GM18498 (cell line): ENCODE data around the gene CHAF1A.

Experiments used
- ATAC-seq: cut with Tn5 transposase; IDR thresholded peaks from one replicate; pipeline ENCODE4 v1.9.1; 2021; ENCODE audit warnings: mild to moderate bottlenecking, moderate library complexity; ENCODE audit not compliant: unreplicated experiment

The CHAF1A gene

DNA sequence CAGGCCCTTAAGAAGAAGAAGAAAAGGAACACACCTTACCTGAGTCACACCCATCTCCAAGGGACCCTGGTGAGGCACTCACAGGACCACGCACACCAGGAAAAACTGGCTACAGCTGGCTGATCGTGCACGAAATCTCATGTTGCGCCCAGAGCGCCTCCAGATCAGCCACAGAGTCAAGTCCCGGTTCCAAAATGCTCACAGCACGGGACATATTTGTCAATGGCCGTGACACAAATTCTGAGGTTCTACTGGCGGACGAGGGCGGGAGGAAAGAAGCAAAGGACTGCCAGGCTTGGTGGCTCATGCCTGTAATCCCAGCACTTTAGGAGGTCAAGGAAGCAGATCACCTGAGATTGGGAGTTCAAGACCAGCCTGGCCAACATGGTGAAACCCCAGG lies 23.6 kb upstream of the CHAF1A start:
- ATAC-seq: no peak

DNA sequence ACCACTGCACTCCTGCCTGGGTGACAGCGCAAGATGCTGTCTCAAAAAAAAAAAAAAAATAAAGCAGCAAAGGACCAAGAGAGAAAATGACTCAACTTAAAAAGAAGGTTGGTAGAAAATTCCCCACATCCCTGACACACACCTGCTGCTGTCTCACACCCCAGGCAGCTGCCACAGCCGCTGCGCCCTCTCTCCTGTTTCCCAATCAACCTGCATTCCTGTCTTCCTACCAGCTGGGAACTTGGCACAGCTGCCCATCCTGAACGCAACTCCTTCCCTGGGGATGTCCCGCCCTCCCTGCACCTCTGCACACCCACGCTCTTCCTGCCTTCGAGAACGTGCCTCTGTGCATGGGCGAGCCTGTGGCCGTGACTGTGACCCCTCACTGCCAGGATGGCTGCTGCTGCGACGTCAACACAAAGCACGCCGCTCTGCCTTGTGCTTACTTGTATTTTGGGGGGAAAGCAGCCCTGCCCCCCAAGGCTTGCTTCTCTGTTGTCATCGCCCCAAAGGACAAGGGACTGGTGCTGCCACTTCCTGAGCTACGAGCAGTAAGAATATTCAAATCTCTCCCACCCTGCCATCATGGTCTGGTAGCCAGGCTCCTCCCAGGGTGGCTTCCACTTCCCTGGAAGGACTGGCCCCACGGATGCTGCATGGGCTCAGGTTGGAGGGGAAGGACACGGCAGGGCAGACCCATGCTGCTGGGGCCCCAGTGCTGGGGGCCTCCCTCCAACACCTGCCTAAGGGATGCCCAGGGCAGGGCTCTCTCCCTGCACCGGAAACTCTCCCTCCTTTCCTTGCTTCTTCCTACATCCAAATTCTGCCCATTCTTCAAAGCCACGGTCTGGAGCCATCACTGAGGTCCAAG lies 22.8 kb upstream of the CHAF1A start:
- peak; percentile 19 for ATAC-seq

DNA sequence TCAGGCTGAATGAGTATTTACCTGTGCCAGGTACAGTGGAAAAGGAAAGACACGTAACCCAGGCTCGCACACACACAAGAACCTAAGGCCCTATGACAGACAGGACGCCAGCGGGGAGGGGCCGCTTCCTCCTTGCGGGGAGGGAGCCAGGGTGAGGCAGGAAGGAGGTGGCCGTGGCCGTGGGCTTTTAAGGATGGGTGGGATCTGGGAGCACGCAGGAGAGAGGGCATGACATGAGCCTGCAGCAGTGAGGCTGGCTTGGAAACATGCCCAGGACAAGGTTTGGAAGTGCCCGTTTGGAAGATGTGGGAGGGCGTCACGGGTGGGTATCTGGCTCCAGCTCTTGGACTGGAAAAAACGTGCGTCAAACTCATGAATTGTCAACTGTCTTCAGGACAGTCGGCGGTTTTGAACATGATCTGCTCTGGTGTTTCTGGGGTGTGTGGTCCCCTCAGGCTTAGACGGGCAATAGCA lies 22.1 kb upstream of the CHAF1A start:
- peak; percentile 34 for ATAC-seq

DNA sequence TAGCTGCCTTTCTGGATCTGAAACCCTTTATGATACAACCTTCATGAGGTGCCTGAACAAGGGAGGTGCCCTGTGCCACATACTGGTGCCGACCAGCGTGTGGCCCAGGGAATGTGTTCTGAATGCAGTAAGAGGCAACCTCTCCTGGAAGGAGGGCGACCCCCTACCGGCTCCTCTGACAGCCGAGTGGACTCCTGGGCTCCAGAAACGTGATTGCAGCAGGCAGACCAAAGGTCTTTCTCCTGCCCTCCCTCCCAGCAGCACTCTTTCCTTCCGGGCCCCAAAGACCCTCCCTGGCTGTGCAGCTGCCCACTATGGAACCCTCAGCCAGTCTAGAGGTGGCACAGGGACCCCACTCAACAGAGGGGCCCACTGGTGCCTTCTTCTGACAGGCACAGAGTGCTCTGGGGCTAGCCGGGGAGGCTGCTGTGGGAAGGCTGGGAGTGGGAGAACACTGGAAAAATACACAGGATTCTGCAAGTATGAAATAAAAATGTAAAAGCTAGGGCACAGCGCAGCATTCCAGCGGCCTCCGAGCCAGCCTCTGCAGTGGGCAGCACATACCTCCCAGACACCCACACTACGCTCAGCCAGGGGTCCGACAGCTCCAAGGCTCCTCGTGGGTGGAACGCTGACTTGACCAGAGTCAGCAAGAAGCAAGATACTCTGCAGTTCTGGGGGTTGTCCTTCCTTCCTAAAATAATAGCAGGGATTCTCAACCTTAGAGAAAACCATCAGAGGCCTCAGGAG lies 17.0 kb upstream of the CHAF1A start:
- no peak for ATAC-seq

DNA sequence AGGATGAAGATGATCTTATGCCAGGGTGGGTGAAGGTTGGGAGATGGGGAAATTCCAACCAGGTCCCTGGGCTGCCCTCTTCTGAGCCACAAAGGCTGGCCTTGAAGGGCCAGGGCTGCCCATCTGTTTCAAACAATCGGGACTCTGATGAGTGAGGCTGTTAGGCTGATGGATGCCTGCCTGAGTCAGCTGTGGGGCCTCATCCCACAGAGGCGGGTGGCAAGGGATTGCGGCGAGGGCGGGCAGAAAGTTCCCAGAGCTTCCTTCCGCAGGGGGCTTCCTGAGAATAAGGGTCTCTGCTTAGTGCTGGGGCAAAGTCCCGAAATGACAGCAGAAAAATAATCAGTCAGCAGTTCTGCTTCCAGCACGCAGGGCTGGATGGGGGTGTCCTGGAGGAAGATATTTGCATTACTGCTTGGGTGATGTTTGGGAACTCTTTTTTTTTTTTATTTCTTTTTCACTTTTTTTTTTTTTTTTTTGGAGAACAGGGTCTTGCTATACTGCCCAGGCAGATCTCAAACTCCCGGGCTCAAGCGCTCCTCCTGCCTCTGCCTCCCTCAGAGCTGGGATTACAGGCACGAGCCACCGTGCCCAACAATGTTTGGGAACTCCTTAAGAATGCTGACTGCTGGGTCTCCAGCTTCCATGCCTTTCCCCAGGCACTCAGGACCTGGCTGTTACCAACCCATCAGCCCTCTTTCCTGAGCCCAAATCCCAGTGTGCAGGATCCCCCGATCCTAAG lies 16.2 kb upstream of the CHAF1A start:
- no peak for ATAC-seq

DNA sequence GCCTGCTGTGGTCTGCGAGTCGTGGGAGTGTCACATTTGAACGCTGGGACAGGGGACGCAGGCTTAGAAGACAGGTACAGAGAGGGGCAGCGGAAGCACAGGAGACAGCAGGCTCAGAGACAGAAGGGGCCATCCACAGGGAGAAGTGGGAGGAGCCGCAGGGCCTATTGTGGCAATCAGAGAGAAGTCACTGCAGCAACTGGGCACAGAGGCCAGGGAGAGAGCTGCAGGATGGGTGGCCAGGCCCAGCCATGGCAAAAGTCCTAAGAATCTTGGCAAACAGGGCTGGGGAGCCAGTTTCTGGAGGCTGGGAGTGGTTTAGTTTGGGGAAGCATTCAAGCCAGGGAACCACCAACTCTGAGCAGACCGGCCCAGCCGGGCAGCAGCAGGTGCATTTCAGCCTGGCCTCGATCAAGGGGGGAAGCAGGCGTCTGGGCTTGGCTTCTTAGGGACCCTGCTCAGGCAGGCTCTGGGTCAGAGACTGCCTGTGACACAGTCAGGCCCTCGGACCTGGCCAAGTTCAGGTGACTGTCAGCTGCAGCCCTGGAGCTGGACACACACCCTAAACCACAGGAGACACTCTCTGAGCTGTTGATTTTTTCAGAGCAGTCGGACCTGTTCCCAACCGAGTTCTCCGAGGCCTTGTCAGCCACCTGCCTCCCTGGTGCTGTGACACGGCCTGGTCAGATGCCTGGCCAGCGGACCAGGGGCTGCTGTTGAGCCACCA lies 13.9 kb upstream of the CHAF1A start:
- no peak for ATAC-seq

DNA sequence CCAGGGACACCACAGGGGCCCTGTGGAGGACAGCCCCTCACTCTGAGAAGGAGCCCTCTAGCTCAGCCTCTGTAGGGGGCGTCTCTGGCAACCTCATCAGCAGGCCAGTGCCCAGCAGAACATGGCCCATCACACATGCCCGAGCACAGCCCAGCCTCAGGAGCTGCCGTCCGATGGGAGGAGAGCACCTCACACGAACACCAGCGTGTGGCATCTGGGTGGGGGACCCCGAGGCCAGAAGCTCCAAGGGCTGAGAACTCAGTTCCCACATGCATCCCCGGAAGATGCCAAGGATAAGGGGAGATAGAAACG lies 13.4 kb upstream of the CHAF1A start:
- no peak for ATAC-seq

DNA sequence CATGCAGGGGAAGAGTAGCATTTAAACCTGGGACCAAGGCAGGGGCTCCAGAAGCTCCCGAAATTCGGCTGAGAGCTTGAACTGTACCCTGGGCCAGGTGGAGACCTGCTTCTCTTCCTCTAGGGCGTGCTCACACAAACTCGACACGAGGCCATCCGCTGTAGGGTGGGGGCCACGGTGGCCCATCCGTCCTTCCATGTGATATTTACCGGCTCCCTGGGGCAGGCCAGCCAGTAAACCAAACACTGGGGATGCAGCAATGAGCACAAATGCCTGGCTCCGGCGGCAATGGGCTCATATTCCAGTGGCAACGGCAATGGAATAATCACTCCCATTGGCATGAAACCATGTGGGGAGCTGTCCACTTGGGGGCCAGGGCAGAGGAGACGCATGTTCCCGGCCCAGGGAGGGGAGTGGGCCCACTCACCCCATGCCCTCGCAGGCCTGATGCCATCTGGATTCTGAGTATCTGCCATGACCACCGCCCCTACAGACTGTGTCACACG lies 12.9 kb upstream of the CHAF1A start:
- ATAC-seq: no peak

DNA sequence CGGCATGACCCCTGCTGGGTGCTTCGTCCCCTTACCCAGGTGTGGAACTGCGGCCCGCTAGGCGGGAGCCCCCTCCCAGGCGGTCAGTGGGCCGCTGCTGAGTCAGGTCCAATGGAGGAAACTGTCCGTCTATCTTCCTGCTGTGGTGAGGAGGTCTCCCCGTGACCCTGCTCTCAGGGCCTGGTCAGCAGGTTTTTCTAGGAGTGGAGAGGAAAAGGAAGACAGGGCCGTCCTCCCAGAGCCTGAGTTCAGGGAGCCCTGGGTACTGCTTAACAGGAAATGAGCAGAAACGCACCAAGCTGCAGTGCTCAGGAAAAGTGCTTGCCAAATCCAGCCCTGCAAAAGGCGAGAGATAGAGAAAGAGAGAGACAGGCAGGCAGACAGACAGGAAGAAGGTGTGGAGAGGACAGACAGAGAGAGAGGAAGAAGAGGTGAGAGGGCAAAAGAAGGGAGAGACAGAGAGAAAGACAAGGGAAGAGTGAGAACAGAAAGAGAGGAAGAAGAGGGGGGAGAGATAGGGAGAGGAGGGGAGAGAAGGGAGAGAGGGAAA lies 12.3 kb upstream of the CHAF1A start:
- no peak for ATAC-seq

DNA sequence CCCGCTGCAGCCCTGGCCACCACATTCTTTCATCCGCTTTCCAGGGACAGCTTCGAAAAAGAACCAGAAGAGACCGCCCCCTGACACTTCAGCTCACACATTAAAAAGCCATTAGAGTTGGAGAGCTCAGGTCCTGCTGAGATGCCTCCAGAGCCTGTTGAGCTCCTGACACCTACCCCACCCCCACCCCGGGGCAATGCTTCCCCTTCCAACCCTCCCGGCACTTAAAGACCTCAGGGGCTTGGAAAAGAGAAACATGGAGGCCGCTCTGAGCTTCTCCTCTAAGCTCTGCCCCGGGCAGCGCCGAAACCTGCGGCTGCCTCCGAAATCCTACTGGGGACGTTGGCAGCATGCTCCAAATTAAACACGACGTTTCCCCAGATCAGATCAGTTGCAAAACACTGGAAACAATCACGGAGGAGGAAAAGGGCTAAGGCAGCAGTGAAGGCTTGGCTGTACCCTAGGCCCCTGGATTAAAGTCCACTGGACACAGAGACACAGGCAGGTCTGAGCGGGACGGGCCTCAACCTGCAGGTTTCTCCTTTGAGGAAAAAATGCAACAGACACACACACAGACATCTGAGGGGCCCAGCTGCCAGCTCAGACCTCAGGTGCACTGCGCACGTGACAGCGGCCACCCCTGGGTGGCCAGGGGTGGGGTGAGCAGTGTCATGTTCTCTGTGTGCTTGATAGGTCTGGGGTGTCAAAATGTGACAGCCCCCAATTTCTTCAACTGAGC lies 11.7 kb upstream of the CHAF1A start:
- ATAC-seq: no peak

DNA sequence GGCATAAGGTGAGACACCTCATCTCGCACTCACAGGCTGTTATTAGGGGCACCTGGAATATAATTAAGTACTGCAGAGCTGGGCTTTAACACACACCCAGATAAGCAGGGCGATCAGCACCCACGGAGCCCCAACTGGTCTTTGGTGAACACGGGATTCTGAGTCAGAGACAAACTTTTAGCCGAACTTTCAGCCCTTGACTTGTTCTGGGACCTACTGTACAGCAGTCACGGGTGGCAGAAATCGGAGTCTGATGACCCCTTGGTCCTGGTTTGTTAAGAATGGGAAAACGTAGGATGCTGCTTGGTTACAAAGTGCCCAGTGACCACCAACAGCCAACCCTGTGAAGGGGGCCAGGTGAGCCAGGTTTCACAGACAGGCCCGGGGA lies 11.1 kb upstream of the CHAF1A start:
- no peak for ATAC-seq

DNA sequence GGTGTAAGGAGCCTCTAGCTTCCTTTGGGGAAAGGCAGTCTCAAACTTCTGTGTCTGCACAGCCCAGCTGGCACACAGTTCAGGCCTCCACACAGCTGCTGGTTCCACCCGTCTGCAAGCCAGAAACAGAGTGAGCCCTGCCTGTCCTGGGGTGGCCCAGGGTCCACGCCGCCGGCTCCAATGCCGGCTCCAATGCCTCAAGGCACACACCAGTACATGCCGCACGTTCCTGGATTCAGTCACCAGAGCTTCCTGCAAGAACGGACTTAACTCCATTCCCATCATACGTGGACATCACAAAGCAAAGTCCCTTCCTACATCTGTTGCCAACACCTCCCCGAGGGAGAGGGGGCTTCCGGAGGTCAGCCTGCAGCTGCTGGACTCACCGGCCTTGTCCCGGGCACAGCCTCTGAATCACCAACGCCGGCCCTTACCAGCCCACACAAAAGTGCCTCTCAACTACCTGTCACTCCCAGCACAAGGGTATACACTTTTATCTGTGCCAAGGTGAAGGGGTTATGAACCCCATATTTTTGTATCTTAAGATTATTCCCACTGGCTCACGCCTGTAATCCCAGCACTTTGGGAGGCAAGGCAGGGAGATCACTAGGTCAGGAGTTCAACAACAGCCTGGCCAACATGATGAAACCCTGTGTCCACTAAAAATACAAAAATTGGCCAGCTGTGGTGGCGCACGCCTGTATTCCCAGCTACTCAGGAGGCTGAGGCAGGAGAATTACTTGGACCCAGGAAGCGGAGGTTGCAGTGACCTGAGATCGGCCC lies 10.5 kb upstream of the CHAF1A start:
- ATAC-seq: no peak

DNA sequence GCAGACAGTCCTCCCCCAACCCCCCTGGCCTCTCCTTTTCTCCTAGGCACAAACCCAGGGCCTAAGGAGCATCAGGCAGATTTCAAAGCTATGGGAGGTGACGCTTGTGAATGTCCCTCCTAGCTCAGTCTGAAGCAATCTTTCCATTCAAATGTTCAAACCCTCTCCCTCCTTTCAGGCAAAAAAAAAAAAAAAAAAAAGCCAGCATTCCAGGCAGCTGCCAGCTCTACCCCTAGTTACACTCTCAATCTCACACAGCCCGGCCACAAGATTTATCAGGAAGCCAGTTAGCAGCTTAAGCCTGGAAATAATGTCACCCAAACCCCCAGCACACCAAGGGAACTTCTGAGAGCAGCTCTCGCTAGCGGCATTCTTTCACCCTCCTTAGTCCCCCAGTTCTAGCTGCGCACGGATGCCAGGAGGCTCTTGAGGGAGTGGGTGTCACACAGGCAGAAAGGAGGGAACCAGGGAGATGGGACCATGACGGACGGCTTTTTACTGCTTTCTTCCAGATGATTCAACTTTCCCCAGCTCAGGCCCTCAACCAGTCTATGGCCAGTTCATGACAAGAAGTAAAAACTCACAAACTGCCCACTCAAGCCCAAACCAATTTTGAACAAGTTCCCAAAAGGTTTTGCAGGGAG lies 8.4 kb upstream of the CHAF1A start:
- no peak for ATAC-seq

DNA sequence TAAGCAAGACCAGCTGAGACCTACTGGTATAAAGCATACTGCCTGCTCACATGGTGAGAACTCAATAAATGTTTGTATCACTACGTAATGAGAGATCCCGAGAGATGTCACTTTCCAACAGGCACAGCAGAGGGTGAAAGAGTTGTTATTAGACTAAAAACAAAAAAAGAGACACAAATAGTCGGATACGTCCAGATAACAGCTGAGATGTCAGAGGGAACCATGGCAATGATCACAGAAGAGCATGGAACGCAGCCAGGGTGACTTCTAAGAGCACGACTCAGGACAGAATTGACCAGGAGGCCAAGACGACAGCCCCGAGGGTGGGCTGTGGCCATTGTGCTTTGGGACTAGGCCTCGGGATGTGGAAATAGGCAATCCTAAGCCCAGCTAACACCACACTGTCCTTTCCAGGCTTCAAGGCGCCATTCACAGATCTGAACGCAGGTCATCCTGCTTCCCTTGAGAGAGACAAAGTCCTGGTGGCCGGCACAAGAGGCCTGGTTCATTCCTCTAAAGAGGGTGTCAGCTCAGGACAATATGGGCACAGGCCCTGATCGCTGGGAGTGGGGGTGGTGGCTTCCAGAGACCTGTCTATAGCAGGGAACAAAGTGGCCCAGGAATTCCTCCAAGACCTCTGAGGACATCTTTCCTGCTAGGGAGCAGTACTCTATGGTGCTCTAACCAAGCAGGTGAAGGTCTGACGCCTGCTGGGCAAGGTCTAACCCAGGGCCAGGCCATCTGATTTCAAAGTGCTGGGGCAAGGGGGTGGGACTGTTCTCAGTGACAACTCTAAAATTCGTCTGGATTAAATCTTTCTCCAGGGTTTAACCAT lies 5.3 kb upstream of the CHAF1A start:
- ATAC-seq: no peak

DNA sequence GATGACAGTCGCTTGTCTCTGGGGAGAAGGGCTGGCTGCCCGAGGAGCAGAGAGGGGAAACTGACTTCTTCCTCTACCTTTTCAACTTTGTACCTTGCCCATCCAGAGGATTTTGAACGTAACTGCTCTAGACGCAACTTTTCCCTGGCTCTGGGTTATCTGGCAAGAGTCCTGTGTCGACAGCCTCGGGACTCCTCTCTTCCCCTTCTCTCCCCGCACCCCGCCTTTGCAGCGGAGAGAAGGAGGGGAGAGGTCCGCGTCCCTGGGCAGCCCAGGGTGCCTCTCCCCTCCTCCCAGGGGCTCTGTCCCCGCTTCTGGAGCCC lies 2.7 kb upstream of the CHAF1A start:
- ATAC-seq: peak; percentile 9

DNA sequence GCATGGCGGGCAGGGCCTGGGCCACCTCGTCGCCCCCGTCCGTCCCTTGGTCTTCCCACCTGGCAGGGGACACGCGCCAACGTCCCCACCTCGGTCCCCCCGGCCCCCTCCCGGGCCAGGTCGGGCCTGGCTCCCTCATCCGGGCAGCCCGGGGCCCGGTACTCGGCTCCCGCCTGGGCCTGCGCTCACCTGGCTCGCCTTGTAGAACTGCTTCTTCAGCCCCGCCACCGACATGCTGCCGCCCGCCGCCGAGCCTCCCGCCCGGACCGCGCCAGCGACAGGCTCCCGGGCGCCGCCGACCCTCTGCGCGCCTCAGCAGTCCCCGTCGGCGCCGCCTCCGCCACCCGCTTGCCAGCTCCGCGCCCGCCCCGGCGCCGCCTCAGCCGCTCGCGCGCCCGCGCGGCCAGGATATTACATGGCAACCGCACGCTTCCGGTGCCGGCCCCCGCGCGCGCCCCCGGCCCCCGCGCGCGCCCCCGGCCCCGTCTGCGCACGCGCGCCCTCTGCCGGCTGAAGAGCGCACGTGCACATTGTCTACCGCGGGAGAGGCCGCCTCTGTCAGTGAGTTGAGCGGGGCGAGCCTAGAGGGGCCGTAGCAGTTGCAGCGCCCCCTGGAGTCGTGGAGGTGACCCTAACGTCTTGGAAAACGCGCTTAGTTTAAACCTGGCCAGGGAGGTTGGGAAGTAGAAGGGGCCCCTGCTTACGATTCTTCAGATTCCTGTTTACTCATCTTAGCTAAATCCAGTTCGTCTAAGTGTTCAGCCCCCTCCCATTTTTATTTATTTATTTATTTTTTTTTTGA lies 2.1 kb upstream of the CHAF1A start, which contains the start of gene SH3GL1:
Gene SH3GL1 (minus strand): TSS at position 413 of the 802 bp plus-strand sequence. CDS start 179 bp downstream, at position 234.
- peak; percentile 67 for ATAC-seq

DNA sequence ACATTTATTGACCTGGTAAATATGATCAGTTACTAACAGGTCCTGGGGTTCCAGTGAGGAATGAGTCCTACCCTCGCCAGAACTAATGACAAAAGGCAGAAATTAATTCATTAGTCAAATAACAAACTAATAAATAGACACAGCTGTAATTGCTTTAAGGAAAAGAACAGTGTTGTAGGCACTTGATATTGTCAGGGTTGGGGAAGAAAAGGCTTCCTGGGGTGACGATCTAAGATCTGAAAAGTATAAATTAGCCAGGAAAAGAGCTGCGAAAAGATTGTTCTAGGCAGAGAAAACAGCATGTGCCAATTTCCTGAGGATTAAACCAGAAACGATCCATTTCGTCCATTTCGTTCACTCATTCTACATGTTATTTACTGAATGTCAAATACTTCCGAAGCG lies 670 bp upstream of the CHAF1A start:
- no peak for ATAC-seq
